ENCODE measurements around the gene GATAD2B.
"Not testable (repeated sequence)": the region's sequence is repeated elsewhere in the genome, so short reads cannot be mapped to it uniquely, and the experiment has no call there.

Gene GATAD2B

DNA sequence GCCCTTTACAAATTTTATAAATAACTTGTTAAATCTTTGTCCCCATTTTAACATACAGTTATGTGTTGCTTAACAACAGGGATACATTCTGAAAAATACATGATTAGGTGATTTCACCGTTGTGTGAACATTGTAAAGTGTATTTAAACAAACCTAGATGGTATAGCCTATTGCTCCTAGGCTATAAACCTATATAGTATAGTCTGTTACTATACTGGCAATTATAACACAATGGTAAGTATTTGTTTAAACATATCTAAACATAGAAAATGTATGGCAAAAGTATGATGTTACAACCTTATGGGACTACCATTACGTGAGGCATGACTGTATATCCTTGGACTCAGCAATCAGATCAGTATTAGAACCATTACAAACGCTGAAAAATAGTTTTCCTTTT, 36.6 kb downstream of the GATAD2B start:
- DNase-seq (ENCODE audit: low spot score), result no peak

DNA sequence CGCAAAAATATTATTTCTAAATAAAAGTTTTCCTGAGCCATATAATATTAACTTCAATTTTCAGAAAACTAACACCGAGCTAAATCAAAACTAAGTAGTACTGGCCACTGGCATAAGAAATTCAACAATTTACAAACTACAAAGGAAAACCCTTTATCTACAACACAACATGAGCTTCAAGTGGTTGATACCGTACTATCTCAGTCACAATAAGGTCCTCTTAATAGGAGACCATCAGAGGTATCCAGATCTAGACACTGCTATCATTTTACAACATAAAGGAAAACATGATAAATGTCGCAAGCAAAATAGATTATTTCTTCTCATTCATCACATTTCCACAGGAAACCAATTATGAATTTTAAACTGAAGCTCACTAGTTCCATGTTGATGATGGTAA, 39.5 kb downstream of the GATAD2B start:
- DNase-seq (ENCODE audit: low spot score), result no peak

DNA sequence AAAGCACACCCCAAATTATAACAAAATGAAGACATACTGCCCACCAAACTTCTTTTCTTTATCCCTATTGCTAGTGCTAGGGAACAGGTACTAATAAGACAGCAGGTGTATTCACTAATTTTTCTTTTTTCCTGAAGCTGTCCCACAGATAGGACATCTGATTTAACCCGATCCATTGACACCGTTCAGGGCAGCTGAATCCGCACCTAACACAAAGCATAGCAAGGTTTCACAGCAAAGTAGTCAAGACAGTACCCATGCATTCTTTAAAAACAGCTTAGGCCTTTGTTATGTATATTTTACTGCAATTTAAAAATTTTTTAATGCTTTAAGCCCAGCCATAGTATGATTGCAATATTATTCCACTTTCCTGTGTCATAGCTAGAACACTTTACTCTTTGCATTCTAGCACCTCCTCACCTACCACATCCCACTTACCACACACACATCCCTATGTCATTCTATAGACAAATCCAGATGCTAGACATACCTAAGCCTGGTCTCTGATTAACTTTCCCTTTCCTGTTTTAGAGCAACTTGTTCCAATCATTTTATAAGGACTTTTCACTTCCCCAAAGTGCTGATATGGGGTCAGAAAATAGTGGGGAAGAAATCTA, 40.4 kb downstream of the GATAD2B start:
- DNase-seq (ENCODE audit: low spot score), result no peak

DNA sequence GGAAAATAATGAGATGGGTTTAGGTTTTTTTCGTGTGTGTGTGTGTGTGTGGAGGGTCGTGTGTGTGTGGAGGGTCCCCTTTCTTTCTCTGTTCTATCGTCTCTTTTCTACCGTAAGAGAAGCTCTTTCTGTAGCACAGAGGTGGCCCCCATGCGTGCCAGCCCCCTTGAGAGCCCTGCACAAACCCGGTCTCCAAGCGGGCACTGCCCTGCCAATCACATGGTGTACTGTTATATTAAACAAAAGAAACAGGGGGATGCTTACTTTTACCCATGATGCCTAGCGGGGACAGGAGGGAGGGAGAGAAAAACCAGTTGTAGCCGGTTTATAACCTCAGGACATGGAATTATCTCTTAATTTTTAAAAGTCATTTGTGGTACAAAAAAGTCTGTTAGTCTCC, 41.0 kb downstream of the GATAD2B start:
- no peak for DNase-seq (ENCODE audit: low spot score)

DNA sequence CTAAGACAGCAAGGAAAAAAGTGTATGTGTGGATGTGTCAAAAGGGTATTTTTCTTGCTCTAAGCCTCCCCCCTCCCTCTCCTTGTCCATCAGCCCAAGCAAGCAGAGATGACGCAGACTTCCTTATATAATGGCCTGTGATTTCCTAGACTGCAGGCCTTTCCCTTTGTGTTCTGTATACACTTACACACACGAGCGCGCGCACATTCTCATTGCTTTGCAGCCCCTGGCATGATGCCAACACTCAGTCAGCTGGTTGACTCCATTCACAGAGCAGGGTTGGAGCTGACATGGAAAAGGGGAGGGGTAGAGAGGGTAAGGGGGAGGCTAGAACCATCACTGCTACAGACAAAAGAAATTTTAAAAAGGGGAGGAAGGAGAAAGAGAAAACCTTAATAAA, 41.8 kb downstream of the GATAD2B start:
- no peak for DNase-seq (ENCODE audit: low spot score)

DNA sequence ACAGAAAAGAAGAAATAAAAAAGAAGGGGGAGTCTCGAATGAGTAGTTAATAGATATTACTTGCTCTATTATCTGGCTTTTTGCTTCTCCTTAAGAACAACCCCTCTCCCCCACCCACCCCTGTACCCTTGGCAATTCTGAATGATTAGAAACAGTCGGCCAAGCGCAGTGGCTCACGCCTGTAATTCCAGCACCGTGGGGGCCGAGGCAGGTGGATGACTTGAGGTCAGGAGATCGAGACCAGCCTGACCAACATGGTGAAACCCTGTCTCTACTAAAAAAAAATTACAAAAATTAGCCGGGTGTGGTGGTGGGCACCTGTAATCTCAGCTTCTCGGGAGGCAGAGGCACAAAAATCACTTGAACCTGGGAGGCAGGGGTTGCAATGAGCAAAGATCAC, 42.7 kb downstream of the GATAD2B start:
- no peak for DNase-seq (ENCODE audit: low spot score)

DNA sequence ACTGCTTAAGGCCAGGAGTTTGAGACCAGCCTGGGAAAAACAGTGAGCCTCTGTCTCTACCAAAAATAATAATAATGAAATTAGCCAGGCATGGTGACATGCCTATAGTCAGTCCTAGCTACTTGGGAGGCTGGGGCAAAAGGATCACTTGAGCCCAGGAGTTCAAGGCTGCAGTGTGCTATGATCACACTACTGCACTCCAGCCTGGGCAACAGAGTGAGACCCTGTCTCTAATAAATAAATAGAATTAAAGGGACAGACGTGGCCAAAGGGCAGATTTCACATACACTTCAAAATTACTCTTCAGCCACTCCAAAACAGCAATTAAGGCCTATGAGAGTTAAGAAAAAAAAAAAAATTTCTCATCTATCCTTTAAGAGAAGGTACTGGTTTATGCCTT, 45.7 kb downstream of the GATAD2B start:
- no peak for DNase-seq (ENCODE audit: low spot score)

DNA sequence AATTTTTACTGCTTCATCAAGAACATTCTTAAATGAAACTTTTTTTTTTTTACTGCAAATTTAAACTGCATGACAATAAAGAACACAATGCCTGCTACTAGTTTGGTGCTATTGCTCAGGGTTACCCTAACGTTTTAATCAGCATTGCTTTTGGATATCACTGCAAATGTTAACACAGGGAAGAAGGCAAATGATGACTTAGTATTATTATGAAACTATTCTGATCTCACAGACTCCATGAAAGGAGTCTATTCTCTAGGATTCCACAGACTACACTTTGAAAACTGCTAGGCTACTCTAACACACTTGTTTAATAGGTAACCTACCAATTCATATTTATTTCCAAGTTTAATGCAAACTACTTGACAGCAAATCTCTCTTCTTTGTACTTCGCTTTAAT, 49.8 kb downstream of the GATAD2B start:
- DNase-seq (ENCODE audit: low spot score), result no peak

DNA sequence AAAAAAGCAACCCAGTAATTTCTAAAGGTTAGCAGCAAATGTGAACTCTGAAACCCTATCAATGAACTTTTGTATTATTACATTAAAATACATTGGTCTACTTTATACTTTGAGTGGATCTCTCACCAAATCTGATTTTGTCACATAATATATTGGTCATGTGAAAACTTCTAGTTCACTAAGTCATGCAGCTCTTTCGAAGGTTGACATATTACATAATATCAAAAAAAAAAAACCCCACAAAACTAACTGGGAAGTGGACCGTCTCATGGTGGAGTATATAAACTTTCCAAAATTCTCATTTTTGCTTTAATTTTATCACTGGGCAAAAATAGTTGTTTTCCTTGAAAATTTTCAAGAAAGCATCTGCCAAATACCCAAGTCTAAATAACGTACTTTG, 50.4 kb downstream of the GATAD2B start:
- DNase-seq (ENCODE audit: low spot score), result no peak

DNA sequence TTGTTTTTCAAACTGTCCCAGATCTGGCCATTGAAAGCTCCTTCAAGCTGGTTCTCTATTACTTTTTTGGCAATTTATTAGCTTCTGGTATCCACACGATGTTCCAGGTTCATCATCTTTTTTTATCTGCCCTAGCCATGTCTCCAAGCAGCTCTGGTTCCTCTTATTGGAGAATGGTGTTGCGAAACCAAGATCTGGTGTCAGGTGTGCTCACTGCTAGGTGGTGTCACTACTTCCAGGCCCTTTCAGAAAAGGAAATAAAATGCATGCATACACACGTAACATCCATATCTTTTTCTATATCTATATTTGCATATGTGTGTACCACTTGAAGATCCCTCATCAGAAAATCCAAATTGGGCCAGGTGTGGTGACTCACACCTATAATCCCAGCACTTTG, 53.3 kb downstream of the GATAD2B start:
- DNase-seq (ENCODE audit: low spot score), result no peak

DNA sequence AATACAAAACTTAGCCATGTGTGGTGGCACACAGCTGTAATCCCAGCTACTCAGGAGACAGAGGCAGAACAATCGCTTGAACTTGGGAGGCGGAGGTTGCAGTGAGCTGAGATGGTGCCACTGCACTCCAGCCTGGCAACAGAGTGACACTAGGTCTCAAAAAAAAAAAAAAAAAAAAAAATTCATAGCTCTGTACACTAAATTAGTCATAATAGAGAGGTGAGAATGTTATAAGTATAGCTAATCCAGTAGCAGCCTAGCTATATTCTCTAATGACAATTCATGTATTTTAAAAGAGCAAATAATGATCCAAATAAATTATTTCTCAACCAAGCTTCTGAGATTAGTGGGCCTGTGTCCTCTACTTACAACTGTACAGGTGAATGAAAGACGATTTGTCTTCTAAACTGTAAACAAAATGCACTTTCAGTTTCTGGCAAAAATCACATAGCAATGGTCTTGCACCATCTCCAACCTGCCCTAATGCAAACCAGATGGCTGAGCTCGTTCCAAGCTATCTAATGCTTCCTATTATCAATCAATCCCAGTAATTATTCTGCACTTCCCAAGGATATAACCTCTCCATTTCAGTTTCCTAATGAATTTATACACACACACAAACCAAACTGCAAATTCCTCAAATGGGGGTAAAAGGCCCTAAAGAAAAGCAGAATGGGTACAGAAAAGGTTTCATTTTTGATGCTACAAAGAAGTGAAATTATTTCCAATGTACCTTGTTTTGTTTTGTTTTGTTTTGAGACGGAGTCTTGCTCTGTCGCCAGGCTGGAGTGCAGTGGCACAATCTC, 56.5 kb downstream of the GATAD2B start:
- DNase-seq (ENCODE audit: low spot score), result no peak

DNA sequence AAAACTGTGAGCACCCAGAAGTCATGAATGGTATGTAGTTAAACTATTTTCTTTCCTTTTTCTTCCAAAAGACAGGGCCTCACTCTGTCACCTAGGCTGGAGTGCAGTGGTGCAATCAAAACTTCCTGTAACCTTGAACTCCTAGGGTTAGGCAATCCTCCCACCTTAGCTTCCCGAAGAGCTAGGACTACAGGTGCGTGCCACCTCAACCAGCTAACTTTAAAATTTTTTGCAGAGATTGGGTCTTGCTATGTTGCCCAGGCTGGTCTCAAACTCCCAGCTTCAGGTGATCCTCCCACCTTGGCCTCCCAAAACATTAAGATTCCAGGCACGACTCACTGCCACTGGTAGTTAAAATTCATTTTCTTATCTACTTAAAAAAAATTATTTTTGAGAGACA, 62.5 kb downstream of the GATAD2B start:
- DNase-seq (ENCODE audit: low spot score), result no peak

DNA sequence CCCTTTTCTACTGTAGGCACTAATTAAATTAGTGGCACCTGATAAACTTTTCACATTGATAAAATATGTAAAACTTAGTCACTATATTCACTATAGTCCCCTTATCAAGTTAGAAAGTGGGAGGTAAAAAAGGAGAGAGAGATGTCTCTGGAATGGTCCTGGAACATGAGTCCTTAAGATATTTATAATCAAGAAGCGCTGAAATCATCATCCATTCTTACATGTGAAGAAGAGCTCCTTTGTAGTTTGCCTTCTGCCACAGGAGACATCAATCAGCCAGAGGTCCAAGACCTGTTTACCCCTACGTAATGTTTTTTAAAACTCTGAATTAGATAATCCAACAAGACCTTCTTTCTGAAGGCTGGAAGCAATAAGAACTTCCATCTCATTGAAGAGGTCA, 65.3 kb downstream of the GATAD2B start:
- no peak for DNase-seq (ENCODE audit: low spot score)

DNA sequence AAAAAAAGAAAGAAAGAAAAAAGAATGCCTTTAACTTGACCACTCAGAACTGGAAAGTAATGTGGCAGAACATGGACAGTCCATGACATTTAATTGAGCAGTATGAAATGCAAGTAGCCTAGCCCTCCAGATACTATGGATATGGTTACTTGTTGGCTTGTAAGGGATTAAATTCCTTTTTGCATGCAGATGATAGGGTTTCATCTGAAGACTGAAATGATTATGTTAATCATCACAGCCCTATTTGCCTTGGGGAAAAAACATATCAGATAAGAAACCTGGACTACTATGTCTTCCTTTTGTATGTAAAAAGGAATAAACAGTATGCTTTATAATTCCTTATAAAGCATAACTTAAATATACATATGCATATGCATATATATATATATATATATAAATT, 66.0 kb downstream of the GATAD2B start:
- DNase-seq (ENCODE audit: low spot score), result no peak

DNA sequence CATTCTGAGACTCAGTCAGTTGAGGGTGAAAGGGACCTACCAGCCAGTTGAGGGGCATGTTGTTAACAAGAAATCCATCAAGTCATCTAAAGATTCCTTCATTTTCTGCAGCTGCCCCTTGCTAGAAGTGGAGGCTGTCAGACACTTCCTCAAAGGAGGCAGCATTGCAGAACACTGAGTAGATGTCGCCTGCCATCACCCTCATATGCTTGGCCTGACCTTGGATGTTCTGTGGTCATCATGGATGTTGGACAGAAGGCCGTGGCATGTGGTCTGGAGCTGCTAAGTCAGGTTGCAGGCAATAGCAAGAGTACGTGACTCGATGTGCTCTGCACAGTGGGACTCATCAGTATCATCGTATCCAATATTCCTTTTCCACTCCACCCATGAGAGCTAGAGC, 70.6 kb downstream of the GATAD2B start:
- no peak for DNase-seq (ENCODE audit: low spot score)

DNA sequence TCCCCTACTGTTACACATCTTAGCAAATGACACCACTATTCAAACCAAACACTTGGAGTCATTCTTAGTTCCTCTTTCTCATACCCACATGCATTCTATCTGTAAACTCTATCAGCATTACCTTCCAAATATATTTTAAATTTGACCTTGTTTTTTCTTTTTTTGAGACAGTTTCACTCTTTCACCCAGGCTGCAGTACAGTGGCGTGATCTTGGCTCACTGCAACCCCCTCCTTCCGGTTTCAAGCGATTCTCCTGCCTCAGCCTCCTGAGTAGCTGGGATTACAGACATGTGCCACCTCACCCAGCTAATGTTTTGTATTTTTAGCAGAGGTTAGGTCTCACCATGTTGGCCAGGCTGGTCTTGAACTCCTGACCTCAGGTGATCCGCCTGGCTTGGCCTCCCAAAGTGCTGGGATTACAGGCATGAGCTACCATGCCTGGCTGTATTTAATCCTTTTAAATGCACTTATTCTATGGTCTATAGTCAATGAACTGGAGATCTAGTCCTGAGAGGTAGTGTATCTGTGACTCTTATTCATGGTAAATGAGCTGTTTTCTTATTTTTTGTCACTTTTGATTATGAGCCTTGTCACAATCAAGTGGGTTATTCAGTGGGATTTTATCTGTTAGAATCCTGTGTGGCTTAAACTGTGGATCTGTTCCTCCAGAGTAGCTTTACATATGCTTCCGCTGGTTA, 73.1 kb downstream of the GATAD2B start:
- no peak for DNase-seq (ENCODE audit: low spot score)

DNA sequence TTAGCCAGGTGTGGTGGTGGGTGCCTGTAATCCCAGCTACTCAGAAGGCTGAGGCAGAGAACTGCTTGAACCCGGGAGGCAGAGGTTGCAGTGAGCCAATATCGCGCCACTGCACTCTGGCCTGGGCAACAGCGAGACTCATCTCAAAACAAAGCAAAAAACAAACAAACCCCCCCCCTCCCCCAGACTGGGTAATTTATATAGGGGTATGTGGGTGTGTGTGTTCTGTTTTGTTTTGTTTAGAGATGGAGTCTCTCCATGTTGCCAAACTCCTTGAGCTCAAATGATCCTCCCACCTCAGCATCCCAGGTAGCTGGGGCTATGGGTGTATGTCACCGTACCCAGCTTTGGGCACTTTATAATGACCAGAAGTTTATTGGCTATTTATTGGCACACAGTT, 74.0 kb downstream of the GATAD2B start:
- no peak for DNase-seq (ENCODE audit: low spot score)

DNA sequence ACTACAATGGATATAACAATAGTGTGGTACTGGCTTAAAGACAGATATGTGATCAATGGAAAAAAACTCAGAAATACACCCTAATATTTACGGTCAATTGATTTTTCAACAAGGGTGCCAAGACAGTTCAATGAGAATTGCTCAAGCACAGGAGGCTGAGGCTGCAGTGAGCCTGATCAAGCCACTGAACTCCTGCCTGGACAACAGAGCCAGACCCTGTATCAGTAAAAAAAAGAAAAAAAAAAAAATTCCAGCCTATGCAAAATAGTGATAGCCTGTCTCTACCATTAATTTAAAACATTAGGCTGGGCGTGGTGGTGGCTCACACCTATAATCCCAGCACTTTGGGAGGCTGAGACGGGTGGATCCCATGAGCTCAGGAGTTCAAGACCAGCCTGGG, 77.6 kb downstream of the GATAD2B start:
- no peak for DNase-seq (ENCODE audit: low spot score)

DNA sequence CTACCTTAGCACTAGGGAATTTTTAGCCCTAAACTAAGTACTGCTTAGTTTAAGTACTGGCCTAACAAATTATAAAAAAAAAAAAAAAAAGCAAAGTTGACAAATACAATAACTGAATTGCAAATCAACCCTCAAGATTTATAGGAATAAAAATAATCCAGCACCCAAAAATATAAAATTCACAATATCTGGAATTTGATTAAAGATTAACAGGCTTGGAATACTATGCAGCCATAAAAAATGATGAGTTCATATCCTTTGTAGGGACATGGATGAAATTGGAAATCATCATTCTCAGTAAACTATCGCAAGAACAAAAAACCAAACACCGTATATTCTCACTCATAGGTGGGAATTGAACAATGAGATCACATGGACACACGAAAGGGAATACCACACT, 78.4 kb downstream of the GATAD2B start:
- not testable (repeated sequence) for DNase-seq (ENCODE audit: low spot score)

DNA sequence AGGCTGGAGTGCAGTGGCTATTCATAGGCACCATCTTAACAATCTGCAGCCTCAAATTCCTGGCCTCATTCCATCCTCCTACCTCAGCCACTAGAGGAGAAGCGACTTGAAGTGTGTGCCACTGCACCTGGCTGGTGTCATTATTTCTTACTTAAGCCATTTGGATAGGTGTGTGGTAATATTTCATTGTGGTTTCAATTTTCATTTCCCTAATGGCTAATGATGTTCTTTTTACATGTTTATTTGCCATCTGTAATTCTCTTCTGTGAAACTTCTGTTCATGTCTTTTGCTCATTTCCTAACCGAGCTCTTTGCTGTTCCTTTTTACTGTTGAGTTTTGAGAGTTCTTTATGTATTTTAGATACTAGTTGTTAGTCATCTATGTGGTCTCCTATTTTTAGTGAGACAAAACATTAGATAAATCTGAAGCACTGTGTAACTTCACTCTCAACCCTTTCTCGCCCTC, 80.7 kb downstream of the GATAD2B start:
- no peak for DNase-seq (ENCODE audit: low spot score)

DNA sequence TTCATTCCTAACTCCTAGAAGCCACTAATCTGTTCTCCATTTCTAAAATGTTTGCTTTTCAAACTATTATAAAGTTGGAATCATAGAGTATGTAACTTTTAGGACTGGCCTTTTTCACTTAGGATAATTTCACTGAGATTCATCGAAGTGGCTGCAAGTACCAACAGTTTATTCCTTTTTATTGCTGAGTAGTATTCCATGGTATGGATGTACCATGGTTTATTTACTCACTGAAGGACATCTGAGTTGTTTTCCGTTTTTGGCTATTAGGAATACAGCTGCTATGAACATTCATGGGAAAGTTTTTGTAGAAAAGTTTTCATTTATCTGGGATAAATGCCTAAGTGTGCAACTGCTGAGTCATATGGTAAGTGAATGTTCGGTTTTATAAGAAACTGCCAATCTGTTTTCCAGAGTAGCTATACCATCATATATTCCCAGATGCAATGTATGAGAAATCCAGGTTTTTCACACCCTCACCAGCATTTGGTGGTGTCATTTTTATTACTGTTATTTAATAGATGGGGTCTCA, 81.2 kb downstream of the GATAD2B start:
- no peak for DNase-seq (ENCODE audit: low spot score)

DNA sequence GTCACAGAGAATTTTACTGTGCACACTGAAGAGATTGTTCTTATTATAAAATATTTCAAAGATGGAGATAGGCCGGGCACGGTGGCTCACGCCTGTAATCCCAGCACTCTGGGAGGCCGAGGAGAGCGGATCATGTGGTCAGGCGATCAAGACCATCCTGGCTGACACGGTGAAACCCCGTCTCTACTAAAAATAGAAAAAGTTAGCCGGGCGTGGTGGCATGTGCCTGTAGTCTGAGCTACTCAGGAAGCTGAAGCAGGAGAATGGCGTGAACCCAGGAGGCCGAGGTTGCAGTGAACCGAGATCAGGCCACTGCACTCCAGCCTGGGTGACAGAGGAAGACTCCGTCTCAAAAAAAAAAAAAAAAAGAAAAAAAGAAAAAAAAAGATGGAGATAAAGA, 82.0 kb downstream of the GATAD2B start:
- DNase-seq (ENCODE audit: low spot score), result not testable (repeated sequence)

DNA sequence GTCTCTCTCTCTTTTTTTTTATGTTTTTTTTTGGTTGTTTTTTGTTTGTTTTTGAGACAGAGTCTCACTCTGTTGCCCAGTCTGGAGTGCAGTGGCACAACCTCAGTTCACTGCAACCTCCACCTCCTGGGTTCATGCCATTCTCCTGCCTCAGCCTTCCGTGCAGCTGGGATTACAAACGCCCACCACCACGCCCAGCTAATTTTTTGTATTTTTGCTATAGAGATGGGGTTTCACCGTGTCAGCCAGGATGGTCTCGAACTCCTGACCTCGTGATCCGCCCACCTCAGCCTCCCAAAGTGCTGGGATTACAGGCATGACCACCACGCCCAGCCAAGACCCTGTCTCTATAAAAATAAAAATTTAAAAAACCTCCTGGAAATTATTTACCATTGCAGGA, 88.8 kb downstream of the GATAD2B start:
- not testable (repeated sequence) for DNase-seq (ENCODE audit: low spot score)

Data from HuH-7 (cell line).